HepG2 (cell line): ENCODE data around the gene ADCY1. TPM values are rescaled to one million over a fixed set of nuclear protein-coding genes. Genes with fewer than 3 reads are reported as not detected.

Experiments
- ATAC-seq: fragments of 200-7000 bp; cut with Tn5 transposase; 3 replicates; pipeline ENCODE4 v1.9.1; 2020; ENCODE audit warnings: mild to moderate bottlenecking, moderate library complexity
- BruUV-seq: library from RNA; stranded (reverse); fragments of 400-500 nt; replicated peaks from 2 replicates; lab custom pipeline; 2021; lab: Mats Ljungman, UMichigan
- CTCF ChIA-PET: fragments of 300-600 bp; formaldehyde crosslinking; extraction: SDS; loops from one replicate; lab custom pipeline; 2021; ENCODE audit warnings: low total read pairs, inconsistent platforms, low intra/inter-chr PET ratio; lab: Yijun Ruan, JAX
- POLR2A ChIA-PET: fragments of 350-600 bp; sonication (Branson Sonifier 250); formaldehyde crosslinking; loops from one replicate; lab custom pipeline; 2020; ENCODE audit warnings: antibody characterized with exemption, inconsistent platforms; lab: Yijun Ruan, JAX
- DNase-seq: peaks from one replicate; pipeline ENCODE4 v3.0.0-alpha.2; 2015; ENCODE audit warnings: low spot score
- FAIRE-seq: peaks from 3 replicates; lab custom pipeline; 2011; peaks lifted over from hg19 to GRCh38; lab: Jason Lieb, UNC
- H2AFZ ChIP-seq: one replicate; pipeline ENCODE4 v1.6.1; 2011; ENCODE audit warnings: low read length, inconsistent platforms
- H3K27ac ChIP-seq: fragments of 300-600 bp; 3 replicates; pipeline ENCODE4 v1.8.0; 2011; ENCODE audit warnings: mixed run types, mild to moderate bottlenecking, mixed read lengths, low read length, inconsistent platforms; ENCODE audit not compliant: insufficient read depth; ENCODE audit errors: extremely low read length
- H3K27me3 ChIP-seq, 2 experiments: fragments of 200-600 bp in 1 of 2; 2 replicates in 1 of 2; 3 replicates in 1 of 2; pipeline versions ENCODE4 v1.6.0 to v1.8.0; 2011; ENCODE audit warnings: low read length in 2 of 2, mild to moderate bottlenecking in 2 of 2, moderate library complexity in 2 of 2, inconsistent platforms in 1 of 2; ENCODE audit not compliant: insufficient read depth in 2 of 2, control insufficient read depth in 1 of 2
- H3K36me3 ChIP-seq, 2 experiments: fragments of 200-600 bp in 1 of 2; replicated peaks in 1 of 2; 2 replicates in 1 of 2; 3 replicates in 1 of 2; pipeline versions ENCODE4 v1.5.1 to v1.8.0; 2011; ENCODE audit warnings: low read length in 2 of 2, inconsistent platforms in 1 of 2; ENCODE audit not compliant: insufficient read depth in 2 of 2, control insufficient read depth in 1 of 2
- H3K4me1 ChIP-seq: 2 replicates; pipeline ENCODE4 v1.5.1; 2012; ENCODE audit warnings: low read length, inconsistent platforms; ENCODE audit not compliant: insufficient read depth
- H3K4me2 ChIP-seq: 2 replicates; pipeline ENCODE4 v1.6.0; 2011; ENCODE audit warnings: low read depth, low read length, inconsistent platforms
- H3K4me3 ChIP-seq, 3 experiments: fragments of 200-600 bp in 1 of 3; sonication (generic), shearing (Covaris generic) in 1 of 3; replicated peaks in 1 of 3; 2 replicates each; pipeline ENCODE4 v1.5.1; 2011 to 2016; ENCODE audit warnings: low read length in 3 of 3, inconsistent platforms in 2 of 3, low read depth in 2 of 3, mild to moderate bottlenecking in 2 of 3, control low read depth in 1 of 3, mixed read lengths in 1 of 3; ENCODE audit not compliant: insufficient read depth in 1 of 3
- H3K79me2 ChIP-seq: one replicate; pipeline ENCODE4 v1.6.1; 2011; ENCODE audit warnings: low read length, inconsistent platforms; ENCODE audit not compliant: insufficient read depth
- H3K9ac ChIP-seq: 2 replicates; pipeline ENCODE4 v1.6.0; 2011; ENCODE audit warnings: mild to moderate bottlenecking, low read depth, low read length, inconsistent platforms; ENCODE audit not compliant: insufficient read depth
- H3K9me3 ChIP-seq: 2 replicates; pipeline ENCODE4 v1.5.1; 2012; ENCODE audit warnings: mild to moderate bottlenecking, low read length
- H4K20me1 ChIP-seq: 2 replicates; pipeline ENCODE4 v1.6.0; 2011; ENCODE audit warnings: inconsistent platforms, mild to moderate bottlenecking, low read length, moderate library complexity; ENCODE audit not compliant: insufficient read depth
- DNMT1 ChIP-seq: sonication (generic); formaldehyde crosslinking; IDR thresholded peaks from 2 replicates; pipeline ENCODE4 v1.5.1; 2020; ENCODE audit warnings: mild to moderate bottlenecking, missing genetic modification reagents
- FOSL1 ChIP-seq: sonication (generic); formaldehyde crosslinking; IDR thresholded peaks from 2 replicates; pipeline ENCODE4 v1.9.0; 2021; ENCODE audit warnings: missing genetic modification reagents, borderline replicate concordance
- GFI1 ChIP-seq: sonication (generic); formaldehyde crosslinking; IDR thresholded peaks from 2 replicates; pipeline ENCODE4 v1.5.0; 2020; ENCODE audit warnings: missing genetic modification reagents, mild to moderate bottlenecking, borderline replicate concordance
- KLF11 ChIP-seq: IDR thresholded peaks from 2 replicates; pipeline ENCODE4 v1.6.1; 2016; ENCODE audit warnings: missing compliant biosample characterization
- MIXL1 ChIP-seq: IDR thresholded peaks from 2 replicates; pipeline ENCODE4 v1.6.1; 2016
- NR1H2 ChIP-seq: sonication (generic); formaldehyde crosslinking; IDR thresholded peaks from 2 replicates; pipeline ENCODE4 v1.8.1; 2022; ENCODE audit warnings: low read depth, missing genetic modification reagents, borderline replicate concordance
- SALL1 ChIP-seq: sonication (generic); formaldehyde crosslinking; IDR thresholded peaks from 2 replicates; pipeline ENCODE4 v1.8.0; 2022; ENCODE audit warnings: mild to moderate bottlenecking, missing genetic modification reagents
- STAT5B ChIP-seq: sonication (generic); formaldehyde crosslinking; IDR thresholded peaks from 2 replicates; pipeline ENCODE4 v1.4.0; 2020; ENCODE audit warnings: missing genetic modification reagents
- TCF7 ChIP-seq: sonication (generic); IDR thresholded peaks from 2 replicates; pipeline ENCODE4 v1.6.1; 2016; ENCODE audit warnings: antibody characterized with exemption, low read depth
- ZKSCAN1 ChIP-seq: fragments of 150-350 bp; IDR thresholded peaks from 2 replicates; pipeline ENCODE4 v1.6.1; 2014; ENCODE audit warnings: low read length
- ZNF263 ChIP-seq: sonication (generic); formaldehyde crosslinking; IDR thresholded peaks from 2 replicates; pipeline ENCODE4 v1.4.0; 2020; ENCODE audit warnings: missing genetic modification reagents
- ZNF672 ChIP-seq: sonication (generic); formaldehyde crosslinking; IDR thresholded peaks from 2 replicates; pipeline ENCODE4 v1.8.1; 2022; ENCODE audit warnings: missing genetic modification reagents
- WGBS: methylation state at CpG from one replicate; pipeline ENCODE4 v1.1.6; 2017; ENCODE audit warnings: low lambda C conversion rate; 5-methylcytosine and 5-hydroxymethylcytosine counted together
- in situ Hi-C: cut with HindIII; loops from 2 replicates; pipeline ENCODE4 v1.10.0; 2017; ENCODE audit warnings: low pct_unique_long_range_greater_than_20kb; ENCODE audit not compliant: extremely low pct_ligation_motif_present
- intact Hi-C: fragments of 100-400 bp; cut with micrococcal nuclease; formaldehyde crosslinking; loops from one replicate; pipeline ENCODE4 v1.10.0; 2022; ENCODE audit not compliant: unreplicated experiment
- polyA plus RNA-seq, 8 experiments: library from polyadenylated mRNA; depleted of rRNA in 3 of 8; stranded (reverse) in 7 of 8; unstranded in 1 of 8; fragments of >200 nt; fragmentation: Illumina TruSeq in 4 of 8; extraction: Trizol in 4 of 8; gene quantifications; 2 replicates each; pipeline versions ENCODE4 v1.2.1 to v1.2.3, GENCODE V29; 2011 to 2016; ENCODE audit warnings: low read depth in 4 of 8, missing spikeins in 1 of 8, mixed read lengths in 1 of 8; ENCODE audit not compliant: insufficient read depth in 1 of 8
- total RNA-seq, 5 experiments: library from RNA; depleted of rRNA; stranded (reverse); fragments of >200 nt; fragmentation: Illumina TruSeq; extraction: Trizol; gene quantifications; 2 replicates each; pipeline ENCODE4 v1.2.3, GENCODE V29; 2016; ENCODE audit warnings: low read depth in 1 of 5
- TF ChIP-seq, protein P1 (sequence below): IDR thresholded peaks from 2 replicates; pipeline ENCODE4 v1.6.1; 2016; ENCODE audit warnings: missing compliant biosample characterization, missing genetic modification reagents, borderline replicate concordance
- TF ChIP-seq, protein P2 (sequence below): IDR thresholded peaks from 2 replicates; pipeline ENCODE4 v1.6.1; 2016; ENCODE audit warnings: low read depth, borderline replicate concordance
- TF ChIP-seq, protein P3 (sequence below): sonication (generic); formaldehyde crosslinking; IDR thresholded peaks from 2 replicates; pipeline ENCODE4 v1.4.0; 2020; ENCODE audit warnings: mild to moderate bottlenecking, missing genetic modification reagents
- TF ChIP-seq, protein P4 (sequence below): sonication (generic); formaldehyde crosslinking; IDR thresholded peaks from 2 replicates; pipeline ENCODE4 v1.5.1; 2020; ENCODE audit warnings: missing genetic modification reagents, mild to moderate bottlenecking, borderline replicate concordance

ADCY1 gene
- total and polyA plus RNA-seq, 2 of the 13 experiments (the other 11 are each of a cell fraction or from before 2014, with no cell fraction given) = 0.80 to 1.2 TPM

DNA sequence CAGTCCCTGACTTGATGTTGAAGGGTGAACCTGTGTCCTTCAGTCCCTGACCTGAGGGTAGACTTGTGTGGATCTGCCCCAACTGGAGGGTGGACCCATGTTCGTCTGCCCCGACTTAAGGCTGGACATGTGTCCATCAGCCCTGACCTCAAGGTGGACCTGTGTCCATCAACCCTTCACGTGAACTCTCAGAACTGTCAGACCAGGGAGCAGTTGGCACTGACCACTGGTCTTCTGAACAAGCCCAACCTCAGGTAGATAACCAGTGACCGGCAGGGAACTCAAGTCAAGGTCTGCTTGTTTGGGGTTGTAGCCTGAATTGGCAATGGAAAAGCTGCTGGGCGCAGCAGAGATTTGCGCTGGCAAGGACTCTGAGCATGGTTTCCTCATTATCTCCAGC, 96.5 kb downstream of the ADCY1 start:
- no peak overlapping the region for H3K9ac ChIP-seq
- H4K20me1 ChIP-seq = no peaks in the 10 kb centered on the region
- H3K4me3 ChIP-seq = no peak overlapping the region
- DNase-seq (no peak), FAIRE-seq (no peak), ATAC-seq (no peak)
- no peaks in the 10 kb centered on the region for H3K79me2 ChIP-seq
- H3K9me3 ChIP-seq = 0 out of 2 replicates have a peak, but pooled peaks cover 3% of the 10 kb centered on the region
- no peaks in the 10 kb centered on the region for H3K27me3 ChIP-seq
- ChIA-PET CTCF (no interaction called here), POLR2A (no interaction called here)
- H2AFZ ChIP-seq = no peak overlapping the region
- no peak overlapping the region for H3K27ac ChIP-seq
- H3K36me3 ChIP-seq = no peaks in the 10 kb centered on the region
- no peaks in the 10 kb centered on the region for H3K4me1 ChIP-seq
- TF ChIP-seq NR1H2 (CRISPR knock-in tag) (no peak), MIXL1 (CRISPR knock-in tag) (no peak), FOSL1 (CRISPR knock-in tag) (no peak), ZNF263 (CRISPR knock-in tag) (no peak), ZNF672 (CRISPR knock-in tag) (no peak), DNMT1 (no peak), GFI1 (CRISPR knock-in tag) (no peak), ZKSCAN1 (no peak), STAT5B (CRISPR knock-in tag) (no peak), TCF7 (no peak), KLF11 (CRISPR knock-in tag) (no peak), SALL1 (CRISPR knock-in tag) (no peak)
- TF ChIP-seq, protein P1, sequence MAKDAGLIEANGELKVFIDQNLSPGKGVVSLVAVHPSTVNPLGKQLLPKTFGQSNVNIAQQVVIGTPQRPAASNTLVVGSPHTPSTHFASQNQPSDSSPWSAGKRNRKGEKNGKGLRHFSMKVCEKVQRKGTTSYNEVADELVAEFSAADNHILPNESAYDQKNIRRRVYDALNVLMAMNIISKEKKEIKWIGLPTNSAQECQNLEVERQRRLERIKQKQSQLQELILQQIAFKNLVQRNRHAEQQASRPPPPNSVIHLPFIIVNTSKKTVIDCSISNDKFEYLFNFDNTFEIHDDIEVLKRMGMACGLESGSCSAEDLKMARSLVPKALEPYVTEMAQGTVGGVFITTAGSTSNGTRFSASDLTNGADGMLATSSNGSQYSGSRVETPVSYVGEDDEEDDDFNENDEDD = no peak
- TF ChIP-seq, protein P2, sequence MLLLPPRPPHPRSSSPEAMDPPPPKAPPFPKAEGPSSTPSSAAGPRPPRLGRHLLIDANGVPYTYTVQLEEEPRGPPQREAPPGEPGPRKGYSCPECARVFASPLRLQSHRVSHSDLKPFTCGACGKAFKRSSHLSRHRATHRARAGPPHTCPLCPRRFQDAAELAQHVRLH = no peak
- TF ChIP-seq, protein P3, sequence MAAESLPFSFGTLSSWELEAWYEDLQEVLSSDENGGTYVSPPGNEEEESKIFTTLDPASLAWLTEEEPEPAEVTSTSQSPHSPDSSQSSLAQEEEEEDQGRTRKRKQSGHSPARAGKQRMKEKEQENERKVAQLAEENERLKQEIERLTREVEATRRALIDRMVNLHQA (CRISPR knock-in tag) = no peak
- TF ChIP-seq, protein P4, sequence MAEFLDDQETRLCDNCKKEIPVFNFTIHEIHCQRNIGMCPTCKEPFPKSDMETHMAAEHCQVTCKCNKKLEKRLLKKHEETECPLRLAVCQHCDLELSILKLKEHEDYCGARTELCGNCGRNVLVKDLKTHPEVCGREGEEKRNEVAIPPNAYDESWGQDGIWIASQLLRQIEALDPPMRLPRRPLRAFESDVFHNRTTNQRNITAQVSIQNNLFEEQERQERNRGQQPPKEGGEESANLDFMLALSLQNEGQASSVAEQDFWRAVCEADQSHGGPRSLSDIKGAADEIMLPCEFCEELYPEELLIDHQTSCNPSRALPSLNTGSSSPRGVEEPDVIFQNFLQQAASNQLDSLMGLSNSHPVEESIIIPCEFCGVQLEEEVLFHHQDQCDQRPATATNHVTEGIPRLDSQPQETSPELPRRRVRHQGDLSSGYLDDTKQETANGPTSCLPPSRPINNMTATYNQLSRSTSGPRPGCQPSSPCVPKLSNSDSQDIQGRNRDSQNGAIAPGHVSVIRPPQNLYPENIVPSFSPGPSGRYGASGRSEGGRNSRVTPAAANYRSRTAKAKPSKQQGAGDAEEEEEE = no peak
- WGBS = 83% methylated on average over 3 of the region's 6 CpGs
- H3K4me2 ChIP-seq = no peak overlapping the region
- in situ Hi-C loops (no loop called here), intact Hi-C loops (no loop called here)
- no TSS peak for BruUV-seq
